Measurements from ENCODE around the gene ELAVL1. TPM values are rescaled to one million over a fixed set of nuclear protein-coding genes. Genes with fewer than 3 reads are reported as not detected.

Gene ELAVL1
- total and polyA plus RNA-seq, 2 experiments from 2014 or later = 57.7 to 89.9 TPM

- Histone ChIP-seq H3K36me3 (replicated peaks; ENCODE audit: insufficient read depth, low read depth) (no peaks in the 10 kb centered on the region), H3K27ac (no peak overlapping the region), H3K4me1 (ENCODE audit: insufficient read depth) (no peaks in the 10 kb centered on the region), H2AFZ (no peak overlapping the region), H3K27me3 (no peaks in the 10 kb centered on the region), H3K79me2 (no peaks in the 10 kb centered on the region), H3K9me3 (ENCODE audit: low read depth) (no peaks in the 10 kb centered on the region), H4K20me1 (ENCODE audit: insufficient read depth, poor library complexity, severe bottlenecking) (peaks cover 4% of the 10 kb centered on the region), H3K4me3 (no peak overlapping the region), H3K9me2 (replicated peaks; ENCODE audit: insufficient read depth) (no peaks in the 10 kb centered on the region), H3K4me2 (no peak overlapping the region)
- DNase-seq (ENCODE audit: low spot score) = peak; percentile 66
- 74% methylated on average over 12 of the region's 12 CpGs for WGBS (ENCODE audit: low lambda C conversion rate, missing lambda C conversion rate)
- TF ChIP-seq EZH2phosphoT487 (IDR thresholded peaks at IDR 0.05; ENCODE audit: low read depth, severe bottlenecking, unreplicated experiment) = no peak
- peak; percentile 66 for TF ChIP-seq CTCF (IDR thresholded peaks at IDR 0.05; ENCODE audit: poor library complexity)
Observed at GRCh38 chr19:7970716-7971448, 34.6 kb downstream of the ELAVL1 start.

DNA sequence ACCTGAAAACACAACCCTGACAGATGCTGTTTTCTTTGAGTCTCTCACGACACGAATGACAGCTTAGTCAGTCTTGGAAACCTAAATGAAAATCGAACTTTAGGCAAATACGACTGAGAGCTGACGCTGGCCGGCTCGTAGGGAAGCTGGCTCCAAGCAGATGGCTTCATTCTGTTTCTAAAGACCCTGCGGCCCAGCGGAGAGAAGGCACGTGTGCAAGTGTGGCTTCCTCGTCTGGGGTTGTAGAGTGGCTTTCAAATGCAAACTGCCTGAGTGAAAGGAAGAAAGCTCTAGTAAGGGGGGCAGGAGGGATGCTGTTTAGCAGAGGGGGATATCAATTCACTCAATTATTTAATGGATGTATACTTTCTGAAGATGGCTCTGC is 35.9 kb downstream of the ELAVL1 start:
- no peaks in the 10 kb centered on the region for H3K27me3 ChIP-seq
- no peak overlapping the region for H3K4me3 ChIP-seq
- H2AFZ ChIP-seq = no peak overlapping the region
- H3K4me2 ChIP-seq = no peak overlapping the region
- H3K36me3 ChIP-seq (replicated peaks; ENCODE audit: insufficient read depth, low read depth) = no peaks in the 10 kb centered on the region
- H4K20me1 ChIP-seq (ENCODE audit: insufficient read depth, poor library complexity, severe bottlenecking) = peaks cover 4% of the 10 kb centered on the region
- H3K9me2 ChIP-seq (replicated peaks; ENCODE audit: insufficient read depth) = no peaks in the 10 kb centered on the region
- H3K27ac ChIP-seq = no peak overlapping the region
- no peak for DNase-seq (ENCODE audit: low spot score)
- no peaks in the 10 kb centered on the region for H3K79me2 ChIP-seq
- TF ChIP-seq EZH2 (IDR thresholded peaks at IDR 0.05; ENCODE audit: borderline replicate concordance) (no peak), CTCF (IDR thresholded peaks at IDR 0.05; ENCODE audit: poor library complexity) (no peak), EZH2phosphoT487 (IDR thresholded peaks at IDR 0.05; ENCODE audit: low read depth, severe bottlenecking, unreplicated experiment) (no peak)
- H3K4me1 ChIP-seq (ENCODE audit: insufficient read depth) = no peaks in the 10 kb centered on the region
- 92% methylated on average over 11 of the region's 11 CpGs for WGBS (ENCODE audit: low lambda C conversion rate, missing lambda C conversion rate)
- H3K9me3 ChIP-seq (ENCODE audit: low read depth) = no peaks in the 10 kb centered on the region

- Histone ChIP-seq H3K9me3 (ENCODE audit: low read depth) (no peaks in the 10 kb centered on the region), H3K9me2 (replicated peaks; ENCODE audit: insufficient read depth) (no peaks in the 10 kb centered on the region), H3K27me3 (no peaks in the 10 kb centered on the region), H3K27ac (no peak overlapping the region), H3K4me3 (no peak overlapping the region), H2AFZ (no peak overlapping the region), H3K79me2 (no peaks in the 10 kb centered on the region), H3K4me1 (ENCODE audit: insufficient read depth) (no peaks in the 10 kb centered on the region), H3K36me3 (replicated peaks; ENCODE audit: insufficient read depth, low read depth) (no peaks in the 10 kb centered on the region), H4K20me1 (ENCODE audit: insufficient read depth, poor library complexity, severe bottlenecking) (peaks cover 4% of the 10 kb centered on the region), H3K4me2 (no peak overlapping the region)
- DNase-seq (ENCODE audit: low spot score) = no peak
- WGBS (ENCODE audit: low lambda C conversion rate, missing lambda C conversion rate) = 96% methylated on average over 19 of the region's 20 CpGs
- TF ChIP-seq EZH2phosphoT487 (IDR thresholded peaks at IDR 0.05; ENCODE audit: low read depth, severe bottlenecking, unreplicated experiment) (no peak), EZH2 (IDR thresholded peaks at IDR 0.05; ENCODE audit: borderline replicate concordance) (no peak), CTCF (IDR thresholded peaks at IDR 0.05; ENCODE audit: poor library complexity) (no peak)
Observed at GRCh38 chr19:7968796-7969554, 36.5 kb downstream of the ELAVL1 start.

All from hepatocyte (in vitro differentiated cells).